PC-3 (cell line): ENCODE data around the gene ARHGAP23. TPM values are rescaled to one million over a fixed set of nuclear protein-coding genes. Genes with fewer than 3 reads are reported as not detected.

Experiments used
- ATAC-seq: fragments of 200-7000 bp; cut with Tn5 transposase; 2 replicates; pipeline ENCODE4 v1.9.1; 2020; ENCODE audit warnings: mild to moderate bottlenecking, moderate library complexity
- BruUV-seq: library from RNA; stranded (reverse); fragments of 400-500 nt; replicated peaks from 2 replicates; lab custom pipeline; 2021; lab: Mats Ljungman, UMichigan
- CTCF ChIA-PET: fragments of 300-600 bp; sonication (Branson Sonifier 250); formaldehyde crosslinking; loops from one replicate; lab custom pipeline; 2022; ENCODE audit warnings: antibody characterized with exemption; lab: Charles Lee
- POLR2A ChIA-PET: fragments of 300-600 bp; sonication (Branson Sonifier 250); formaldehyde crosslinking; loops from one replicate; lab custom pipeline; 2022; ENCODE audit warnings: antibody characterized with exemption; ENCODE audit not compliant: unreplicated experiment; lab: Charles Lee
- DNase-seq: peaks from one replicate; pipeline ENCODE4 v3.0.0-alpha.2; 2015
- H2AFZ ChIP-seq: fragments of 300-600 bp; sonication (generic); 2 replicates; pipeline ENCODE4 v1.6.0; 2016; ENCODE audit warnings: antibody characterized with exemption, low read length
- H3F3A ChIP-seq: fragments of 300-600 bp; sonication (generic); one replicate; pipeline ENCODE4 v1.6.0; 2017; ENCODE audit warnings: antibody characterized with exemption, low read length, control low read depth, mild to moderate bottlenecking; ENCODE audit not compliant: unreplicated experiment
- H3K27ac ChIP-seq: fragments of 300-600 bp; sonication (generic); 2 replicates; pipeline ENCODE4 v1.5.1; 2016; ENCODE audit warnings: mild to moderate bottlenecking, low read length
- H3K27me3 ChIP-seq: fragments of 300-600 bp; sonication (generic); 2 replicates; pipeline ENCODE4 v1.6.1; 2016; ENCODE audit warnings: low read length, mixed read lengths
- H3K36me3 ChIP-seq: fragments of 300-600 bp; sonication (generic); 2 replicates; pipeline ENCODE4 v1.6.1; 2016; ENCODE audit warnings: low read depth, mixed run types, low read length, mixed read lengths
- H3K4me1 ChIP-seq: fragments of 300-600 bp; sonication (generic); 2 replicates; pipeline ENCODE4 v1.5.1; 2016; ENCODE audit warnings: low read length; ENCODE audit not compliant: insufficient read depth
- H3K4me2 ChIP-seq: fragments of 300-600 bp; sonication (generic); 2 replicates; pipeline ENCODE4 v1.6.0; 2016; ENCODE audit warnings: low read length
- H3K4me3 ChIP-seq: fragments of 300-600 bp; sonication (generic); 2 replicates; pipeline ENCODE4 v1.5.1; 2016; ENCODE audit warnings: mild to moderate bottlenecking, low read length, mixed read lengths
- H3K79me2 ChIP-seq: fragments of 300-600 bp; sonication (generic); 2 replicates; pipeline ENCODE4 v1.6.1; 2017; ENCODE audit warnings: low read length, mixed read lengths
- H3K9ac ChIP-seq: fragments of 300-600 bp; sonication (generic); 2 replicates; pipeline ENCODE4 v1.6.0; 2016; ENCODE audit warnings: mild to moderate bottlenecking, low read length
- H3K9me2 ChIP-seq: fragments of 300-600 bp; sonication (generic); replicated peaks from 2 replicates; pipeline ENCODE4 v1.6.1; 2016; ENCODE audit warnings: mixed run types, low read length, mixed read lengths
- H3K9me3 ChIP-seq: fragments of 300-600 bp; sonication (generic); 2 replicates; pipeline ENCODE4 v1.6.1; 2016; ENCODE audit warnings: low read length, mixed read lengths
- H4K20me1 ChIP-seq: fragments of 300-600 bp; sonication (generic); 2 replicates; pipeline ENCODE4 v1.6.1; 2016; ENCODE audit warnings: low read length, mixed read lengths
- CTCF ChIP-seq: fragments of 300-600 bp; sonication (generic); conservative IDR thresholded peaks from 2 replicates; pipeline ENCODE4 v1.5.1; 2017; ENCODE audit warnings: antibody characterized with exemption, low read depth, mild to moderate bottlenecking, low read length
- EZH2 ChIP-seq: fragments of 300-600 bp; sonication (generic); IDR thresholded peaks from one replicate; pipeline ENCODE4 v1.6.1; 2017; ENCODE audit warnings: antibody characterized with exemption, mild to moderate bottlenecking, low read length; ENCODE audit not compliant: unreplicated experiment
- EZH2phosphoT487 ChIP-seq: fragments of 300-600 bp; sonication (generic); IDR thresholded peaks from 2 replicates; pipeline ENCODE4 v1.6.1; 2018; ENCODE audit warnings: mild to moderate bottlenecking, antibody characterized with exemption, low read length, borderline replicate concordance
- intact Hi-C: fragments of 100-400 bp; cut with micrococcal nuclease; formaldehyde crosslinking; loops from 2 replicates; pipeline ENCODE4 v1.9.0; 2023
- total RNA-seq: library from RNA; depleted of rRNA; stranded (reverse); fragments of >200 nt; gene quantifications from 2 replicates; pipeline ENCODE4 v1.2.3, GENCODE V29; 2014

Gene ARHGAP23
- total RNA-seq, 1 experiment from 2014 or later, result 9.0 TPM

- Histone ChIP-seq H3K4me2 (no peak overlapping the region), H3K4me1 (no peaks in the 10 kb centered on the region), H3K9ac (no peak overlapping the region), H3K27me3 (no peaks in the 10 kb centered on the region), H4K20me1 (no peaks in the 10 kb centered on the region), H3F3A (no peaks in the 10 kb centered on the region), H3K79me2 (no peaks in the 10 kb centered on the region), H3K36me3 (no peaks in the 10 kb centered on the region), H3K4me3 (no peak overlapping the region), H3K27ac (no peak overlapping the region), H3K9me3 (no peaks in the 10 kb centered on the region), H2AFZ (no peak overlapping the region), H3K9me2 (no peaks in the 10 kb centered on the region)
- TF ChIP-seq EZH2phosphoT487 (no peak), CTCF (no peak), EZH2 (no peak)
- ChIA-PET POLR2A (no interaction called here), CTCF (no interaction called here)
- DNase-seq (no peak), ATAC-seq (no peak)
- no TSS peak for BruUV-seq
- intact Hi-C loops, result no loop called here
These were observed 32.7 kb downstream of the ARHGAP23 start for GRCh38 chr17:38460716-38461630.

- no peaks in the 10 kb centered on the region for H3K79me2 ChIP-seq
- POLR2A ChIA-PET, result no interaction called here
- CTCF ChIA-PET, result no interaction called here
- H3K36me3 ChIP-seq, result no peaks in the 10 kb centered on the region
- H3K9me2 ChIP-seq, result no peaks in the 10 kb centered on the region
- ATAC-seq (no peak), DNase-seq (no peak)
- H2AFZ ChIP-seq, result no peak overlapping the region
- H3K27me3 ChIP-seq, result no peaks in the 10 kb centered on the region
- H4K20me1 ChIP-seq, result no peaks in the 10 kb centered on the region
- H3K9me3 ChIP-seq, result no peaks in the 10 kb centered on the region
- H3F3A ChIP-seq, result no peaks in the 10 kb centered on the region
- no peak overlapping the region for H3K4me3 ChIP-seq
- no peak overlapping the region for H3K9ac ChIP-seq
- intact Hi-C loops, result no loop called here
- BruUV-seq, result no TSS peak
- no peak overlapping the region for H3K27ac ChIP-seq
- TF ChIP-seq EZH2 (no peak), CTCF (no peak), EZH2phosphoT487 (no peak)
- no peaks in the 10 kb centered on the region for H3K4me1 ChIP-seq
- no peak overlapping the region for H3K4me2 ChIP-seq
These were observed 33.4 kb downstream of the ARHGAP23 start for GRCh38 chr17:38461683-38462082.

- Histone ChIP-seq H3K9ac (no peak overlapping the region), H3K36me3 (no peaks in the 10 kb centered on the region)
- POLR2A ChIA-PET, result no interaction called here
These were observed 35.2 kb downstream of the ARHGAP23 start for GRCh38 chr17:38463451-38463858.

More at GRCh38 chr17:38463451-38463858, 35.2 kb downstream of the ARHGAP23 start:
- H3K27ac ChIP-seq, result no peak overlapping the region
- no peak overlapping the region for H3K4me2 ChIP-seq
- TF ChIP-seq EZH2phosphoT487, result no peak
- TF ChIP-seq CTCF, result no peak
- TF ChIP-seq EZH2, result no peak
- no peaks in the 10 kb centered on the region for H3K4me1 ChIP-seq
- H3K4me3 ChIP-seq, result no peak overlapping the region
- H4K20me1 ChIP-seq, result no peaks in the 10 kb centered on the region
- no TSS peak for BruUV-seq
- no peaks in the 10 kb centered on the region for H3K9me2 ChIP-seq
- no peak for ATAC-seq
- H3F3A ChIP-seq, result no peaks in the 10 kb centered on the region
- CTCF ChIA-PET, result no interaction called here
- no peaks in the 10 kb centered on the region for H3K27me3 ChIP-seq
- no peak overlapping the region for H2AFZ ChIP-seq
- no peaks in the 10 kb centered on the region for H3K79me2 ChIP-seq
- H3K9me3 ChIP-seq, result no peaks in the 10 kb centered on the region
- intact Hi-C loops, result no loop called here
- DNase-seq, result no peak
